T-cell (primary cell): ENCODE measurements around the gene TENT4B. TPM values are rescaled to one million over a fixed set of nuclear protein-coding genes. Genes with fewer than 3 reads are reported as not detected.

ENCODE experiments used
- ATAC-seq, 4 experiments: fragments of 200-7000 bp in 3 of 4; fragments of 150-1000 bp in 1 of 4; cut with Tn5 transposase; replicated peaks in 1 of 4; 1 replicate in 3 of 4; 2 replicates in 1 of 4; pipeline ENCODE4 v1.10.0; 2021; ENCODE audit warnings: moderate library complexity in 3 of 4, mild to moderate bottlenecking in 2 of 4, moderate number of reproducible peaks in 1 of 4
- CTCF ChIA-PET, 2 donors: fragments of 300-600 bp; sonication (Branson Sonifier 250); formaldehyde crosslinking; loops; one replicate each; lab custom pipeline; 2022; ENCODE audit warnings: antibody characterized with exemption in 2 of 2; lab: Charles Lee
- POLR2A ChIA-PET, 2 donors: fragments of 300-600 bp; sonication (Branson Sonifier 250); formaldehyde crosslinking; loops; one replicate each; lab custom pipeline; 2022; ENCODE audit warnings: antibody characterized with exemption in 2 of 2; lab: Charles Lee
- DNase-seq, 35 experiments: peaks; one replicate each; pipeline versions ENCODE4 v3.0.0 to v3.0.0-alpha.2; 2013 to 2023
- H3K27ac ChIP-seq: one replicate; pipeline ENCODE4 v1.5.1; 2013; ENCODE audit warnings: low read length
- H3K27me3 ChIP-seq, 2 experiments: replicated peaks in 1 of 2; 1 replicate in 1 of 2; 2 replicates in 1 of 2; pipeline versions ENCODE4 v1.6.1 to v1.7.0; 2013; ENCODE audit warnings: low read length in 1 of 2, mixed read lengths in 1 of 2; ENCODE audit not compliant: control insufficient read depth in 2 of 2, insufficient read depth in 2 of 2; ENCODE audit errors: extremely low read depth in 1 of 2
- H3K36me3 ChIP-seq, 2 donors: 1 replicate in 1 of 2; 2 replicates in 1 of 2; pipeline versions ENCODE4 v1.6.1 to v1.7.0; 2013; ENCODE audit warnings: low read length in 1 of 2; ENCODE audit not compliant: control insufficient read depth in 2 of 2, insufficient read depth in 1 of 2; ENCODE audit errors: extremely low read depth in 1 of 2
- H3K4me1 ChIP-seq, 2 experiments: 1 replicate in 1 of 2; 2 replicates in 1 of 2; pipeline versions ENCODE4 v1.6.1 to v1.7.0; 2013; ENCODE audit warnings: low read length in 2 of 2, mixed read lengths in 1 of 2; ENCODE audit not compliant: insufficient read depth in 2 of 2, control insufficient read depth in 1 of 2; ENCODE audit errors: extremely low read depth in 1 of 2
- H3K4me3 ChIP-seq, 2 donors: 1 replicate in 1 of 2; 2 replicates in 1 of 2; pipeline versions ENCODE4 v1.5.1 to v1.7.0; 2013; ENCODE audit warnings: mild to moderate bottlenecking in 2 of 2, low read length in 1 of 2, moderate library complexity in 1 of 2; ENCODE audit not compliant: control insufficient read depth in 1 of 2; ENCODE audit errors: extremely low read depth in 1 of 2
- H3K9me3 ChIP-seq: 2 replicates; pipeline ENCODE4 v1.7.0; 2013
- H3K27ac Mint-ChIP-seq, 2 donors: one replicate each; pipeline ENCODE4 v1.8.0; 2020 to 2021; ENCODE audit warnings: mild to moderate bottlenecking in 2 of 2, mixed read lengths in 2 of 2
- H3K27me3 Mint-ChIP-seq, 2 donors: one replicate each; pipeline ENCODE4 v1.8.0; 2021 to 2022; ENCODE audit warnings: mixed read lengths in 2 of 2
- H3K36me3 Mint-ChIP-seq: one replicate; pipeline ENCODE4 v1.8.0; 2021; ENCODE audit warnings: mixed read lengths
- H3K4me1 Mint-ChIP-seq, 3 donors: one replicate each; pipeline ENCODE4 v1.8.0; 2020 to 2022; ENCODE audit warnings: mixed read lengths in 3 of 3, mild to moderate bottlenecking in 1 of 3
- H3K4me3 Mint-ChIP-seq, 3 donors: one replicate each; pipeline ENCODE4 v1.8.0; 2020 to 2022; ENCODE audit warnings: mild to moderate bottlenecking in 3 of 3, mixed read lengths in 3 of 3, moderate library complexity in 3 of 3
- H3K9me3 Mint-ChIP-seq, 3 donors: one replicate each; pipeline ENCODE4 v1.8.0; 2020 to 2022; ENCODE audit warnings: mixed read lengths in 3 of 3
- WGBS: methylation state at CpG from one replicate; pipeline ENCODE4 v1.1.5; 2013; ENCODE audit warnings: missing lambda C conversion rate; ENCODE audit not compliant: insufficient coverage; 5-methylcytosine and 5-hydroxymethylcytosine counted together
- total RNA-seq, 35 experiments: library from RNA in 6 of 35; stranded (reverse) in 6 of 35; fragments of 120-200 nt in 1 of 35; gene quantifications; one replicate each; pipeline versions ENCODE4 v1.2.1 to v1.2.4 and lab custom pipeline; 2013 to 2026

The TENT4B gene
- total RNA-seq, 5 donors from 2014 or later (not counting 1 experiment from before 2014, with no cell fraction given), result 20.2 to 31.9 (median 20.9) TPM

DNA sequence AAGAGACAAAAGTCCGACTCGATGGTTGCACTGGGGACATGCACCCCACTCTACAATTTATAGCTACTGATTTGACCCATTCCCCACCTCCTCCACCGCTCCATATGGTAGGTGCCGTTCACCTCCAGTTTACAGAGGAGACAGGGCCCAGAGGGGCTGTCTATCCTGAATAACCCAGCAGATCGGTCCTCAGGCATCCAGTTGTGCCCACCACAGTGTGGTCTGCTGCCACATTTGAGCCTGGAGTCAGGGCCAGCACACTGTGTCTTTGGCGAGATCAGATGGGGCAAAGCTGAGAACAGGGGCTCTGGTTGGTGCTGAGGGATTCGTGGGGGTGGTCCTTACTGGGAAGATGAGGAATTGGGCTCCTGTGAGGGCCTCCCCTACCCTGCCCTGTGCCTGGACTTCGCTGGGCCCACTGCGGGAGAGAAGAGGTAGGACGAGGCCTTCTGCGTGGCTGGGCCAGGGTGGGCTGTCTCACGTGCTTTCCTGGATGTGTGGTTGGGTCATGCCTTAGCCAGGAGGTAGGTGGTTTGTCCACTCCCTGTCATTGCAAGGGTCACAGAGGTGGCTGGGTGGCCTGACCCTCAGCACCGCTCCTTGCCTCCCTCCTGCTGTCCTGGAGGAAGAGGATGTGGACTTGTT lies 116.1 kb downstream of the TENT4B start:
- Mint-ChIP-seq H3K4me3 (peak overlapping the region; percentile 85 to 95 (median 94)), H3K27ac (peak overlapping the region; percentile 99 to 100), H3K36me3 (peaks cover 16% of the 10 kb centered on the region), H3K9me3 (no peaks in the 10 kb centered on the region), H3K27me3 (no peaks in the 10 kb centered on the region), H3K4me1 (peaks cover 86 to 94% (median 88%) of the 10 kb centered on the region in 3 donors)
- WGBS, result 87% methylated on average over 9 of the region's 13 CpGs
- Histone ChIP-seq H3K4me3 (peak overlapping the region; percentile 0 to 27), H3K9me3 (no peaks in the 10 kb centered on the region), H3K27ac (peak overlapping the region; percentile 15), H3K27me3 (no peaks in the 10 kb centered on the region), H3K36me3 (peaks cover 8 to 25% of the 10 kb centered on the region in 2 donors), H3K4me1 (peaks cover 55 to 85% of the 10 kb centered on the region in 2 experiments)
- ChIA-PET CTCF (interaction anchor here (0.6 to 1.4 kb wide), 5 partner anchors 9 to 244 kb away, joined by 3 to 7 read pairs (median 3); partner anchors contain the start of gene CNEP1R1 (in 1 of the 2)), POLR2A (interaction anchor here (0.6 to 1.1 kb wide), 4 partner anchors 9 to 517 kb away, joined by 3 to 7 read pairs (median 4); no protein-coding TSS in a partner anchor)
- ATAC-seq (no peak), DNase-seq (peak in 1 of 35 experiments; percentile 13)

DNA sequence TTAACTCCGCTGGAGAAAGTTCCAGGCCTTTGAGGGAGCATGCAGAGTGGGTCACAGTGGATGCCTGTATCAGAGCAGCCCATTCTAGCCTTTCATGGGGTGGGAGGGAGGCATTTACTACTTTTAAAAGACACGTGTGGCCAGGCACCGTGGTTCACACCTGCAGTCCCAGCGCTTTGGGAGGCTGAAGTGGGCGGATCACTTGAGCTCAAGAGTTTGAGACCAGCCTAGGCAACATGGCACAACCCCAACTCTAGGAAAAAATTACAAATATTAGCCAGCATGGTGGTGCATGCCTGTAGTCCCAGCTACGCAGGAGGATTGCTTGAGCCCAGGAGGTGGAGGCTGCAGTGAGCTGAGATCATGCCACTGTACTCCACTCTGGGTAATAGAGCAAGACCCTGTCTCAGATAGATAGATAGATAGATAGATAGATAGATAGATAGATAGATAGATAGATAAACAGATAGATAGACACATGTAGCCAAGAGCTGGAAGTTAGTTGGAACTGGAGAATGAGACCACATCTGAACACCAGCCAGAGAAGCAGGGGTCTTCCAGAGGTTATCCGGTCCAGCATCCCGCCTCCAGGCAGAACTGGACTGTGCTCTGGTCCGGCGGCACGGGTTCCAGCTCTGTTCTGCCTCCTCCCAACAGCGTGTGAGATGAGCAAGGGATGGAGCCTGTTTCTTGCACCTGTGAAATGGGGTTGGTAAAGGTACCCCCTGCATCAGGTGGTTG lies 116.8 kb downstream of the TENT4B start:
- CTCF ChIA-PET, result interaction anchor here in 1 of 2 donors (0.6 kb wide), 1 partner anchor 10 kb away, joined by 7 read pairs; no protein-coding TSS in a partner anchor
- H3K27ac Mint-ChIP-seq, result peak overlapping the region; percentile 99 to 100
- Histone ChIP-seq H3K27me3 (no peaks in the 10 kb centered on the region), H3K9me3 (no peaks in the 10 kb centered on the region), H3K27ac (peak overlapping the region; percentile 20), H3K4me3 (peak overlapping the region in 1 of 2 donors; percentile 17), H3K36me3 (peaks cover 8 to 25% of the 10 kb centered on the region in 2 donors), H3K4me1 (peaks cover 56 to 91% of the 10 kb centered on the region in 2 experiments)
- 71% methylated on average over 10 of the region's 12 CpGs for WGBS
- no peaks in the 10 kb centered on the region for H3K27me3 Mint-ChIP-seq
- ATAC-seq (no peak), DNase-seq (peak in 1 of 35 experiments; percentile 11)
- H3K9me3 Mint-ChIP-seq, result no peaks in the 10 kb centered on the region
- POLR2A ChIA-PET, result interaction anchor here in 1 of 2 donors (0.5 to 0.6 kb wide), 2 partner anchors 25 to 498 kb away, joined by 4 read pairs; no protein-coding TSS in a partner anchor
- peaks cover 16% of the 10 kb centered on the region for H3K36me3 Mint-ChIP-seq
- H3K4me3 Mint-ChIP-seq, result peak overlapping the region; percentile 85 to 95 (median 94)
- peaks cover 88 to 94% (median 89%) of the 10 kb centered on the region in 3 donors for H3K4me1 Mint-ChIP-seq

DNA sequence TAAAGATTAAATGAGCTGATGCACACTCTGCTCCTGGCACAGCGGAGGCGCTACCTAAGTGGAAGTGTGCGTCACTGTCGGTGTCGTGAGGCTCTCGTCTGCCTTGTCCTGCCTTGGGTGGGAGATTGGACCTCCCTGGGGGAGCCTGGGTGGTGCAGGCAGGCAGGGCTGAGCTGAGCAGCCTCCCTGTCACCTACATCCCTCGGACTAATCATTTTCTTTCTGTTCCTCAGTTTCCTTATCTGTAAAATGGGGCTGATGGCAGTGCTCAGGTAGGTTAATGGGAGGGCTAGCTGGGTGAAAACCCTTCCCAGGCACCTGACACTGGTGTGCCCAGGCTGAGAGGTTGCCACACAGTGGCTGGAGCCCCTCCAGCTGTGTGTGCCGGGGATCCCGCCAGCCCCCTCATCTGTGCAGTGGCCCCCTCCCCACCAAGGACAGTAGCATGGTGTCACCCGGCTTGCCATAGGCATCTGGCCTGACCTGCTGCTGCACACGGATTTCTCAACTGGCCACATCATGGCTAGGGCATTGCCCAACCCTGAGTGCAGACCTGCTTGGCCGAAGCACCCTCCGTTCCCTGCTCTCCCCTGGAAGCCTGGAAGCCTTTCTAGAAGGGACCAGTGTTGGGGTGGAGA lies 117.5 kb downstream of the TENT4B start:
- H3K36me3 Mint-ChIP-seq, result peaks cover 16% of the 10 kb centered on the region
- ChIA-PET CTCF (no interaction called here), POLR2A (interaction anchor here in 1 of 2 donors (0.5 kb wide), 1 partner anchor 497 kb away, joined by 4 read pairs; no protein-coding TSS in a partner anchor)
- no peaks in the 10 kb centered on the region for H3K27me3 ChIP-seq
- no peak for ATAC-seq
- H3K4me3 ChIP-seq, result peak overlapping the region in 1 of 2 donors; percentile 17
- H3K4me3 Mint-ChIP-seq, result peak overlapping the region; percentile 17 to 85 (median 26)
- H3K27ac ChIP-seq, result peak overlapping the region; percentile 93
- no peaks in the 10 kb centered on the region for H3K9me3 ChIP-seq
- H3K36me3 ChIP-seq, result peaks cover 8 to 25% of the 10 kb centered on the region in 2 donors
- 78% methylated on average over 7 of the region's 13 CpGs for WGBS
- no peaks in the 10 kb centered on the region for H3K9me3 Mint-ChIP-seq
- no peak for DNase-seq
- H3K4me1 ChIP-seq, result peaks cover 59 to 91% of the 10 kb centered on the region in 2 experiments
- peaks cover 88 to 94% (median 89%) of the 10 kb centered on the region in 3 donors for H3K4me1 Mint-ChIP-seq
- H3K27ac Mint-ChIP-seq, result peak overlapping the region; percentile 99 to 100
- no peaks in the 10 kb centered on the region for H3K27me3 Mint-ChIP-seq

DNA sequence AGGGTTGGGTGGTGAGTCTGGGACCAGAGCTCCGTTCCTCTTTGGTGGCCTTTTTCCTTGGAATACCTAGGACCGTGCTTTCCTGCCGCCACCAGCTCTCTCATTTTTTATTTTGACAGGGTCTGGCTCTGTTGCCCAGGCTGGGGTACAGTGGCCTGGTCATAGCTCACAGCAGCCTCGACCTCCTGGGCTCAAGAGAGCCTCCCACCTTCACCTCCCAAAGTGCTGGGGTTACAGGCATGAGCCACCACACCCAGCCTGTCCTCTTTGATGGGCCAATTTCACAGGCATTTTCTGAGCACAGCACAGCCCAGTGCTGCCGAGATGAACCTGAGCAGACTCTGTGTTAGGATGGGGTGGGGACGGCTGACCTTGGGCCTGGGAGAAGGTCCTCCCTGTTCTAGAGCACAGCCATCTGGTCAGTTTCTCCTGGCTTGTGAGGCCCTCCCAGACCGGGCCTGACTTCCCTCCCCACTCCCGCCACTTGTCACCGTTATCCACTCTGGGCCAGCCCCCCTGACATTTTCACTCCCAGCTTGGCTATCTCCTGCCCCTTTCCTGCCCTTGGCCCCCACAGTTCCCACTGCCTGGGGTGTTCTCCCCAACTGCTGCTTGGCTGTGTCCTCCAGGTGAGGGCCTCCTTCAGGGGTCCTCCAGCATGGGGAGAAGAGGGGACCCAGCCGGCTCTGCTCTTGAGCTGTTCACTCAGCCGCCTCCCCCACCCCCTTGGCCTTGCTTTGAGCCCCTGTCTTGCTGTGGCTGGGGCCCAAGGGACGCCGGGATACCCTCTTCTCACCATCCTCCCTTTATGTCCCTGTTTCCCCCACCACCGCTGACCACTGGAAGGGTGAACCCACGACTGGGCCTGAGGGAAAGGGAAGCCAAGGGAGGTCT lies 118.3 kb downstream of the TENT4B start:
- Histone ChIP-seq H3K4me1 (peaks cover 60 to 91% of the 10 kb centered on the region in 2 experiments), H3K27me3 (no peaks in the 10 kb centered on the region), H3K36me3 (peaks cover 8 to 32% of the 10 kb centered on the region in 2 donors), H3K27ac (peak overlapping the region; percentile 93), H3K9me3 (no peaks in the 10 kb centered on the region), H3K4me3 (peak overlapping the region in 1 of 2 donors; percentile 11)
- 61% methylated on average over 4 of the region's 15 CpGs for WGBS
- ATAC-seq (no peak), DNase-seq (no peak)
- ChIA-PET CTCF (no interaction called here), POLR2A (interaction anchor here (1.0 to 1.2 kb wide), 2 partner anchors 13 to 83 kb away, joined by 3 read pairs; no protein-coding TSS in a partner anchor)
- peaks cover 16% of the 10 kb centered on the region for H3K36me3 Mint-ChIP-seq
- no peaks in the 10 kb centered on the region for H3K9me3 Mint-ChIP-seq
- H3K4me1 Mint-ChIP-seq, result peaks cover 89 to 95% (median 89%) of the 10 kb centered on the region in 3 donors
- peak overlapping the region; percentile 99 to 100 for H3K27ac Mint-ChIP-seq
- H3K27me3 Mint-ChIP-seq, result no peaks in the 10 kb centered on the region
- H3K4me3 Mint-ChIP-seq, result peak overlapping the region; percentile 21 to 85 (median 26)

DNA sequence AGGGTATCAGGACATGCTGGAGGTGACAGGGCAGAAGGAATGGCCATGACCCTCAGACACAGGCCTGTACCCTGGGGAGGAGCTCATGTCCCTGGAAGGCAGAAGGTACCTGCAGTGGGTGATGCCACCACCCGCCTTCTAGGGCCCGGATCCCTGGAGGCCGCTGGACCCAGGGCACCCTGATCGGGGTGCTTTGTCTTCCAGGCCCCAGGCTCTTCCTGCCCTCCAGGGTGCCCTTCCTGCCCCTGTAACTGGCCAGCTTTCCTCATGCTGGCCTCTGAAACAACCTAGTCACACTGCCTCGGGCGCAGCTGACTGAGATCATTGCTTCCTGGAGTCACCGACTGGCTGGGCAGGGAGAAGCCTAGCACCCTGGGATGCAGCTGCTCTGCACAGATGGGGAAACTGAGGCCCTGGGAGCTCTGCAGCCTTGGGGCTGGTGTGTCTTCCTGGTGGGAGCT lies 119.0 kb downstream of the TENT4B start:
- H3K4me1 Mint-ChIP-seq, result peaks cover 94 to 100% (median 94%) of the 10 kb centered on the region in 3 donors
- CTCF ChIA-PET, result interaction anchor here in 1 of 2 donors (1.0 kb wide), 2 partner anchors 15 to 83 kb away, joined by 3 read pairs; no protein-coding TSS in a partner anchor

More for the DNA sequence above, 119.0 kb downstream of the TENT4B start:
- peak overlapping the region in 2 of 3 donors; percentile 85 to 89 for H3K4me3 Mint-ChIP-seq
- ATAC-seq (no peak), DNase-seq (no peak)
- Histone ChIP-seq H3K9me3 (no peaks in the 10 kb centered on the region), H3K27me3 (no peaks in the 10 kb centered on the region), H3K36me3 (peaks cover 8 to 34% of the 10 kb centered on the region in 2 donors), H3K4me3 (peak overlapping the region in 1 of 2 donors; percentile 25), H3K4me1 (peaks cover 63 to 94% of the 10 kb centered on the region in 2 experiments), H3K27ac (peak overlapping the region; percentile 93)
- H3K27ac Mint-ChIP-seq, result peak overlapping the region; percentile 99 to 100
- POLR2A ChIA-PET, result interaction anchor here (1.0 to 1.2 kb wide), 2 partner anchors 13 to 83 kb away, joined by 3 read pairs; no protein-coding TSS in a partner anchor
- no peaks in the 10 kb centered on the region for H3K9me3 Mint-ChIP-seq
- WGBS, result 62% methylated on average over 7 of the region's 7 CpGs
- no peaks in the 10 kb centered on the region for H3K27me3 Mint-ChIP-seq
- H3K36me3 Mint-ChIP-seq, result peaks cover 21% of the 10 kb centered on the region
